SK-N-SH (cell line): Measurements from ENCODE around the gene KLHL4.

Experiments
- CHD2 ChIP-seq: fragments of 150-350 bp; IDR thresholded peaks from 2 replicates; pipeline ENCODE4 v1.6.1; 2018; ENCODE audit warnings: low read length; ENCODE audit not compliant: partially characterized antibody
- CTCF ChIP-seq: fragments of 200-600 bp; sonication (generic); IDR thresholded peaks from 2 replicates; pipeline ENCODE4 v1.6.1; 2017; ENCODE audit warnings: antibody characterized with exemption, mild to moderate bottlenecking, moderate library complexity
- GABPA ChIP-seq: IDR thresholded peaks from 2 replicates; pipeline ENCODE4 v1.4.0; 2012; ENCODE audit warnings: low read depth, mild to moderate bottlenecking
- NFIC ChIP-seq: IDR thresholded peaks from 2 replicates; pipeline ENCODE4 v1.4.0; 2012; ENCODE audit warnings: borderline replicate concordance
- REST ChIP-seq: IDR thresholded peaks from 2 replicates; pipeline ENCODE4 v1.6.1; 2012; ENCODE audit warnings: mild to moderate bottlenecking, low read depth, low read length, moderate library complexity
- RFX5 ChIP-seq: IDR thresholded peaks from 2 replicates; pipeline ENCODE4 v1.6.1; 2012; ENCODE audit warnings: mild to moderate bottlenecking, improper control_type of control experiment, low read length
- SIN3A ChIP-seq: IDR thresholded peaks from 2 replicates; pipeline ENCODE4 v1.6.1; 2012; ENCODE audit warnings: low read depth, mild to moderate bottlenecking, low read length, moderate library complexity, borderline replicate concordance
- USF1 ChIP-seq: IDR thresholded peaks from 2 replicates; pipeline ENCODE4 v1.4.0; 2012; ENCODE audit warnings: low read depth, borderline replicate concordance
- YY1 ChIP-seq: IDR thresholded peaks from 2 replicates; pipeline ENCODE4 v1.4.0; 2012; ENCODE audit warnings: low read depth, mild to moderate bottlenecking

- no peak for TF ChIP-seq NFIC
- TF ChIP-seq CHD2 = no peak
- no peak for TF ChIP-seq USF1
- TF ChIP-seq REST = no peak
- TF ChIP-seq CTCF = no peak
- no peak for TF ChIP-seq SIN3A
- TF ChIP-seq YY1 = no peak
- TF ChIP-seq GABPA = no peak
- TF ChIP-seq RFX5 = no peak
These were observed 193.0 kb downstream of the KLHL4 start for GRCh38 chrX:87710580-87710979.
